Astrocyte (in vitro differentiated cells and primary cell): ENCODE data around the gene TM7SF3.

Source experiments
- CTCF ChIP-seq: IDR thresholded peaks from 2 replicates; pipeline ENCODE4 v1.5.1; 2011; ENCODE audit warnings: low read depth, mild to moderate bottlenecking, inconsistent platforms, low read length, moderate library complexity; ENCODE audit not compliant: insufficient read depth
- EZH2 ChIP-seq: IDR thresholded peaks from 2 replicates; pipeline ENCODE4 v1.6.1; 2012; ENCODE audit warnings: mild to moderate bottlenecking, low read length, inconsistent platforms; ENCODE audit not compliant: insufficient read depth

GRCh38 chr12:26982866-26983265 is 31.3 kb downstream of the TM7SF3 start:
- no peak for TF ChIP-seq CTCF
- TF ChIP-seq EZH2: no peak
